ENCODE data around the gene ARHGAP29.

- TF ChIP-seq CTCF (conservative IDR thresholded peaks at IDR 0.05) = no peak
- TF ChIP-seq ZFX (IDR thresholded peaks at IDR 0.05) = no peak
These were observed 11.7 kb upstream of the ARHGAP29 start for GRCh38 chr1:94248956-94249688.

All from C4-2B (cell line).